Endothelial cell (in vitro differentiated cells): ENCODE results near the gene SEMA4G. TPM values are rescaled to one million over a fixed set of nuclear protein-coding genes. Genes with fewer than 3 reads are reported as not detected.

Experiments
- DNase-seq: peaks from one replicate; pipeline ENCODE4 v3.0.0; 2021; ENCODE audit warnings: low spot score
- H3K27ac Mint-ChIP-seq: one replicate; pipeline ENCODE4 v1.8.0; 2021; ENCODE audit warnings: mixed read lengths, inconsistent platforms; ENCODE audit not compliant: unreplicated experiment
- H3K27me3 Mint-ChIP-seq: one replicate; pipeline ENCODE4 v1.8.0; 2021; ENCODE audit warnings: mild to moderate bottlenecking, moderate library complexity, mixed read lengths, inconsistent platforms; ENCODE audit not compliant: unreplicated experiment
- H3K36me3 Mint-ChIP-seq: one replicate; pipeline ENCODE4 v1.8.0; 2021; ENCODE audit warnings: mild to moderate bottlenecking, low read depth, mixed read lengths, inconsistent platforms; ENCODE audit not compliant: unreplicated experiment
- H3K4me1 Mint-ChIP-seq: one replicate; pipeline ENCODE4 v1.8.0; 2021; ENCODE audit warnings: mild to moderate bottlenecking, mixed read lengths, inconsistent platforms; ENCODE audit not compliant: unreplicated experiment
- H3K4me3 Mint-ChIP-seq: one replicate; pipeline ENCODE4 v1.8.0; 2021; ENCODE audit warnings: mild to moderate bottlenecking, mixed read lengths, inconsistent platforms; ENCODE audit not compliant: unreplicated experiment
- H3K9me3 Mint-ChIP-seq: one replicate; pipeline ENCODE4 v1.8.0; 2021; ENCODE audit warnings: mixed read lengths, inconsistent platforms; ENCODE audit not compliant: unreplicated experiment
- CTCF ChIP-seq: fragments of 200-600 bp; sonication (generic); IDR thresholded peaks from one replicate; pipeline ENCODE4 v1.5.0; 2021; ENCODE audit warnings: antibody characterized with exemption; ENCODE audit not compliant: unreplicated experiment
- long read RNA-seq: library from polyadenylated mRNA; unstranded; transcript quantifications from one replicate; pipeline ENCODE4 v2.0.0, GENCODE V29; 2020; ENCODE audit not compliant: unreplicated experiment
- total RNA-seq: library from RNA; stranded (reverse); fragmentation: NEBNext Ultra II Directional; extraction: Animal tissue kit (Norgen Biotek cat#: 25700); gene quantifications from one replicate; pipeline ENCODE4 v1.2.1, GENCODE V29; 2021; ENCODE audit not compliant: unreplicated experiment

Gene SEMA4G
- 8.0 TPM for total RNA-seq
- long read RNA-seq: 0 reads

GRCh38 chr10:100969187-100970075, at the start of gene SEMA4G:
Gene SEMA4G (plus strand): TSS chr10:100969504. CDS start chr10:100972913, 3,409 bp downstream.
- peak; percentile 69 for DNase-seq
- Mint-ChIP-seq H3K9me3 (no peaks in the 10 kb centered on the region), H3K4me3 (peak within 1 kb of the TSS; percentile 78), H3K36me3 (no peaks in the 10 kb centered on the region), H3K27ac (peak within 1 kb of the TSS; percentile 59), H3K27me3 (peaks cover 14% of the 10 kb centered on the region), H3K4me1 (peaks cover 14% of the 10 kb centered on the region)
- TF ChIP-seq CTCF: peak; percentile 79

- Mint-ChIP-seq H3K9me3 (no peaks in the 10 kb centered on the region), H3K27ac (no peak overlapping the region), H3K4me1 (no peaks in the 10 kb centered on the region), H3K4me3 (no peak overlapping the region), H3K36me3 (peaks cover 13% of the 10 kb centered on the region), H3K27me3 (no peaks in the 10 kb centered on the region)
- no peak for TF ChIP-seq CTCF
- DNase-seq: no peak
Observed at GRCh38 chr10:100923580-100923979, 45.7 kb upstream of the SEMA4G start.

GRCh38 chr10:100927266-100927665, 42.0 kb upstream of the SEMA4G start:
- Mint-ChIP-seq H3K4me1 (no peaks in the 10 kb centered on the region), H3K27ac (no peak overlapping the region), H3K4me3 (no peak overlapping the region), H3K9me3 (no peaks in the 10 kb centered on the region), H3K36me3 (peaks cover 22% of the 10 kb centered on the region), H3K27me3 (no peaks in the 10 kb centered on the region)
- TF ChIP-seq CTCF: no peak
- no peak for DNase-seq

GRCh38 chr10:100928039-100928438, 41.3 kb upstream of the SEMA4G start:
- Mint-ChIP-seq H3K9me3 (no peaks in the 10 kb centered on the region), H3K4me3 (no peak overlapping the region), H3K4me1 (no peaks in the 10 kb centered on the region), H3K27ac (no peak overlapping the region), H3K36me3 (peaks cover 22% of the 10 kb centered on the region), H3K27me3 (no peaks in the 10 kb centered on the region)
- DNase-seq: no peak
- TF ChIP-seq CTCF: no peak

GRCh38 chr10:100930368-100930767, 38.9 kb upstream of the SEMA4G start:
- Mint-ChIP-seq H3K4me1 (no peaks in the 10 kb centered on the region), H3K36me3 (peaks cover 17% of the 10 kb centered on the region), H3K27ac (no peak overlapping the region), H3K27me3 (no peaks in the 10 kb centered on the region), H3K4me3 (no peak overlapping the region), H3K9me3 (no peaks in the 10 kb centered on the region)
- TF ChIP-seq CTCF: no peak
- no peak for DNase-seq
